Progenitor cell of endocrine pancreas (in vitro differentiated cells): ENCODE data around the gene NXPH4. TPM values are rescaled to one million over a fixed set of nuclear protein-coding genes. Genes with fewer than 3 reads are reported as not detected.

ENCODE experiments used
- DNase-seq: peaks from one replicate; pipeline ENCODE4 v3.0.0; 2021; ENCODE audit warnings: low spot score; ENCODE audit not compliant: unreplicated experiment
- H3K27ac Mint-ChIP-seq: 2 replicates; pipeline ENCODE4 v1.8.0; 2021; ENCODE audit warnings: mild to moderate bottlenecking, moderate library complexity, mixed read lengths
- H3K27me3 Mint-ChIP-seq: 2 replicates; pipeline ENCODE4 v1.8.0; 2021; ENCODE audit warnings: mixed read lengths
- H3K36me3 Mint-ChIP-seq: 2 replicates; pipeline ENCODE4 v1.8.0; 2022; ENCODE audit warnings: mixed read lengths; ENCODE audit not compliant: insufficient read depth
- H3K4me1 Mint-ChIP-seq: 2 replicates; pipeline ENCODE4 v1.8.0; 2021; ENCODE audit warnings: low read depth, mixed read lengths
- H3K4me3 Mint-ChIP-seq: 2 replicates; pipeline ENCODE4 v1.8.0; 2021; ENCODE audit warnings: low read depth, mild to moderate bottlenecking, moderate library complexity, mixed read lengths
- H3K9me3 Mint-ChIP-seq: 2 replicates; pipeline ENCODE4 v1.8.0; 2021; ENCODE audit warnings: low read depth, mixed read lengths
- total RNA-seq: library from RNA; stranded (reverse); gene quantifications from 2 replicates; pipeline ENCODE4 v1.2.1, GENCODE V29; 2021
- TF ChIP-seq, protein P1 (sequence below): fragments of 200-600 bp; sonication (generic); IDR thresholded peaks from one replicate; pipeline ENCODE4 v1.5.0; 2021; ENCODE audit warnings: antibody characterized with exemption, mild to moderate bottlenecking; ENCODE audit not compliant: unreplicated experiment

NXPH4 gene
- total RNA-seq, 1 donor from 2014 or later: 2.0 TPM

DNA sequence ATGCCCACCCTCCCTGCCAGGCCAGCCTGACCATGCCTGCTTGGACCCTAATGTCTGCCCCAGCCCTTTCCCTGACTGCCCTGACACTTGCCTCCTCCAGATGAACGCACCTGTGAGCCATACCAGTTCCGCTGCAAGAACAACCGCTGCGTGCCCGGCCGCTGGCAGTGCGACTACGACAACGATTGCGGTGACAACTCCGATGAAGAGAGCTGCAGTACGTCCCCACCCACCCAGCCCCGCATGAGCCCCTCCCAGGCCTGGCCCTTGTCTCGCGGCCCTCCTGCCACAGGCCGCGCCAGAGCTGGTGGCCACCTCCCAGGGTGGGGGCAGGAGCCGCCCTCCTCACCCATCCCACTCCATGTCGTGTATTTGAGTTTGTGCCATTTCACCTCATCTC lies 14.3 kb upstream of the NXPH4 start:
- no peak overlapping the region for H3K4me3 Mint-ChIP-seq
- no peaks in the 10 kb centered on the region for H3K4me1 Mint-ChIP-seq
- DNase-seq: no peak
- no peaks in the 10 kb centered on the region for H3K9me3 Mint-ChIP-seq
- peaks cover 12% of the 10 kb centered on the region for H3K36me3 Mint-ChIP-seq
- TF ChIP-seq, protein P1, sequence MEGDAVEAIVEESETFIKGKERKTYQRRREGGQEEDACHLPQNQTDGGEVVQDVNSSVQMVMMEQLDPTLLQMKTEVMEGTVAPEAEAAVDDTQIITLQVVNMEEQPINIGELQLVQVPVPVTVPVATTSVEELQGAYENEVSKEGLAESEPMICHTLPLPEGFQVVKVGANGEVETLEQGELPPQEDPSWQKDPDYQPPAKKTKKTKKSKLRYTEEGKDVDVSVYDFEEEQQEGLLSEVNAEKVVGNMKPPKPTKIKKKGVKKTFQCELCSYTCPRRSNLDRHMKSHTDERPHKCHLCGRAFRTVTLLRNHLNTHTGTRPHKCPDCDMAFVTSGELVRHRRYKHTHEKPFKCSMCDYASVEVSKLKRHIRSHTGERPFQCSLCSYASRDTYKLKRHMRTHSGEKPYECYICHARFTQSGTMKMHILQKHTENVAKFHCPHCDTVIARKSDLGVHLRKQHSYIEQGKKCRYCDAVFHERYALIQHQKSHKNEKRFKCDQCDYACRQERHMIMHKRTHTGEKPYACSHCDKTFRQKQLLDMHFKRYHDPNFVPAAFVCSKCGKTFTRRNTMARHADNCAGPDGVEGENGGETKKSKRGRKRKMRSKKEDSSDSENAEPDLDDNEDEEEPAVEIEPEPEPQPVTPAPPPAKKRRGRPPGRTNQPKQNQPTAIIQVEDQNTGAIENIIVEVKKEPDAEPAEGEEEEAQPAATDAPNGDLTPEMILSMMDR: no peak
- H3K27me3 Mint-ChIP-seq: no peaks in the 10 kb centered on the region
- H3K27ac Mint-ChIP-seq: no peak overlapping the region

DNA sequence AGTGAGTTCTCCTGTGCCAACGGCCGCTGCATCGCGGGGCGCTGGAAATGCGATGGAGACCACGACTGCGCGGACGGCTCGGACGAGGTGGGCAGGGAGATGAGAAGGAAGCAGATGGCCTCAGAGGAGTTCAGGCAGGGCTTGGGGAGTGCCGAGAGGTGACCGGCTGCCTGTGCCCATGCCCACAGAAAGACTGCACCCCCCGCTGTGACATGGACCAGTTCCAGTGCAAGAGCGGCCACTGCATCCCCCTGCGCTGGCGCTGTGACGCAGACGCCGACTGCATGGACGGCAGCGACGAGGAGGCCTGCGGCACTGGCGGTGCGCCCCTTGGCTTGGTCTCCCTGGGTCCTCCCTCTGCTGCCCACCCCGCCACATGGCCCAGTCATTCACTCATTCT lies 13.4 kb upstream of the NXPH4 start:
- H3K36me3 Mint-ChIP-seq: peaks cover 16% of the 10 kb centered on the region
- H3K9me3 Mint-ChIP-seq: no peaks in the 10 kb centered on the region
- H3K4me1 Mint-ChIP-seq: no peaks in the 10 kb centered on the region

DNA sequence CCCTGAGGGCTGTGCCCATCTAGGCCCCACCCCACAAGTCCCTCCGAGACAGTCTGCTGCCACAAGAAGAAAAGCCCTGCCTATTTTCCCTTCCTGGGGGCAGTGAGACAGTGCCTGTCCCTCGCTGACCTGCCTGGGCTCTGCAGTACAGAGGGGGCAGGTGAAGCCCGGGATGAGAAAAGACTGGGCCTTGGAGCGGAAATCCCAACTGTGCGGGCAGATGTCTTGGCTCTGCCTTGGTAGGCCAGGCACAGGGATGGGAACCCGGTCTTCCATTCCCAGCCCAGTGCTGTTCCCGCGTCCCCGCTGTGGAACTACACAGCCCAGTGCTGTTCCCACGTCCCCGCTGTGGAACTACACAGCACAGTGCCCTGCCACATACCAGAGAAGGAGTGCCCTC lies 12.8 kb upstream of the NXPH4 start:
- Mint-ChIP-seq H3K27ac (no peak overlapping the region), H3K36me3 (peaks cover 16% of the 10 kb centered on the region), H3K4me1 (no peaks in the 10 kb centered on the region), H3K27me3 (no peaks in the 10 kb centered on the region), H3K9me3 (no peaks in the 10 kb centered on the region), H3K4me3 (no peak overlapping the region)
- TF ChIP-seq, protein P1: no peak
- DNase-seq: no peak

More for the DNA sequence above, 13.4 kb upstream of the NXPH4 start:
- DNase-seq: no peak
- TF ChIP-seq, protein P1: no peak
- H3K4me3 Mint-ChIP-seq: no peak overlapping the region
- no peak overlapping the region for H3K27ac Mint-ChIP-seq
- no peaks in the 10 kb centered on the region for H3K27me3 Mint-ChIP-seq

DNA sequence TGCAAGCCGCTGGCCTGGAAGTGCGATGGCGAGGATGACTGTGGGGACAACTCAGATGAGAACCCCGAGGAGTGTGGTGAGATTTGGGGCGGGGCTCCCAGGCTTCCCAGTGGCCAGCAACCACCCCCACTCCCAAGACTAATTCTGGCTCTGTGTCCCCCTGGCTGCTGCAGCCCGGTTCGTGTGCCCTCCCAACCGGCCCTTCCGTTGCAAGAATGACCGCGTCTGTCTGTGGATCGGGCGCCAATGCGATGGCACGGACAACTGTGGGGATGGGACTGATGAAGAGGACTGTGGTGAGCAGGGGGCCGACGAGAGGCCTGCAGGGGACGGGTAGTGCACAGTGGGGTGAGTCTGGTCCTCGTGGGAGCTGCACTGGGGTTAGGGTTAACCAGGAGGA lies 12.1 kb upstream of the NXPH4 start:
- DNase-seq: no peak
- H3K4me1 Mint-ChIP-seq: no peaks in the 10 kb centered on the region
- no peaks in the 10 kb centered on the region for H3K9me3 Mint-ChIP-seq
- no peak overlapping the region for H3K27ac Mint-ChIP-seq
- H3K36me3 Mint-ChIP-seq: peaks cover 18% of the 10 kb centered on the region
- TF ChIP-seq, protein P1: no peak
- H3K4me3 Mint-ChIP-seq: no peak overlapping the region
- H3K27me3 Mint-ChIP-seq: no peaks in the 10 kb centered on the region

DNA sequence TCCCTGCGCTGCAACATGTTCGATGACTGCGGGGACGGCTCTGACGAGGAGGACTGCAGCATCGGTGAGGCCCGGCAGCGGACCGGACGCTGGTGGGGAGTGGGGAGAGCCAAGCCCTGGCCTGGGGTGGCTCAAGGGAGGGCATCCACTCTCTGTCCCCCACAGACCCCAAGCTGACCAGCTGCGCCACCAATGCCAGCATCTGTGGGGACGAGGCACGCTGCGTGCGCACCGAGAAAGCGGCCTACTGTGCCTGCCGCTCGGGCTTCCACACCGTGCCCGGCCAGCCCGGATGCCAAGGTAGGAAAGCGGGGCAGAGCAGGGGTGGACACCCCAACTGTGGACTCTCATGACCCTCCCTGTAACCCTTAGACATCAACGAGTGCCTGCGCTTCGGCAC lies 11.4 kb upstream of the NXPH4 start:
- no peak overlapping the region for H3K27ac Mint-ChIP-seq
- no peaks in the 10 kb centered on the region for H3K4me1 Mint-ChIP-seq
- TF ChIP-seq, protein P1: no peak
- no peaks in the 10 kb centered on the region for H3K9me3 Mint-ChIP-seq
- no peaks in the 10 kb centered on the region for H3K27me3 Mint-ChIP-seq
- H3K36me3 Mint-ChIP-seq: peaks cover 17% of the 10 kb centered on the region
- no peak overlapping the region for H3K4me3 Mint-ChIP-seq
- no peak for DNase-seq
